ENCODE measurements around the gene ANG.

- TF ChIP-seq CTCF (IDR thresholded peaks at IDR 0.05) (no peak), POLR2A (IDR thresholded peaks at IDR 0.05) (no peak)
Measured at GRCh38 chr14:20671597-20672283, 16.8 kb upstream of the ANG start.
